ENCODE data around the gene FBXL14. TPM values are rescaled to one million over a fixed set of nuclear protein-coding genes. Genes with fewer than 3 reads are reported as not detected.
A peak's percentile ranks its signal among the peaks of the same experiment; 100 is the strongest.
"Not testable (repeated sequence)": the region's sequence is repeated elsewhere in the genome, so short reads cannot be mapped to it uniquely, and the experiment has no call there.

The FBXL14 gene
- polyA plus RNA-seq, 3 donors, result 11.0 to 17.2 (median 14.6) TPM

DNA sequence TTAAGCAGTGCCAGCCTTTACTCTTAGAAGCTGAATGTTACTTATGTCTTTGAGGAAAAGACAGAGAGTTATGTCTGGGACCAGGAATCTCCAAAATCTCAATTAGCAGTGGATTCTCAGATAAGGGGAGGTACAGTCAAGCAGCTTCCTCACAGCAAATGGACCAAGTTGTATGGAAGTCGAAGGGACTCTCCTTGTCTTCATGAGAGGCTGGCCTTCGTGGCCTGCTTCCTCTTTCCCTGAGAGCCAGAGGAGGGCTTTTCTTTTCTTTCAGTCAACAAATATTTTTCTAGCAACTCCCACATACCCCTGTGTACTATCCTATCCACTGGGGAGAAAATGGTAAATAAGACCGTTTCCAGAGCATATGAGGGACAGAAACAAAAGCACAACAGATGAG lies 28.0 kb upstream of the FBXL14 start:
- DNase-seq, result no peak

GRCh38 chr12:1620092-1620491 lies 25.7 kb upstream of the FBXL14 start:
- no peak for DNase-seq

DNA sequence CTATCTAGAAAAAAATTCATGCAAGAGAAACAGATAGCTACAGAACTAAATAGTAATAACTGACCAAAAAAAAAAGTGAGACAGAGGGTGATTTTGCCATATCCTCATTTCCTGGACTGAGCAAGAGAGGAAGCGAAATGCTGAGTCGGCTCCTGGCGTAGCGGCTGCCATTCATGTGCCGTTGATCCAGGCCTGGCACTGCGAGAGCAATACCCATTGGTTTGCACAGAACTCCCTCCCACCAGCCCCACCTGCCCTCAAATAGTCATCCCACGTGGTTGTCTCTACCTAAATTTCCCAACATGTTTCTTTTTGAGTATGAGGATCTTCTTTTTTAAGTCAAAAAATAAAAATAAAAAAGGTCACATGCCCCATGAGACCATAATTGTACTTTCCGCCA lies 25.2 kb upstream of the FBXL14 start:
- DNase-seq, result no peak

- DNase-seq, result no peak
Observed at GRCh38 chr12:1619159-1619558, 24.8 kb upstream of the FBXL14 start.

DNA sequence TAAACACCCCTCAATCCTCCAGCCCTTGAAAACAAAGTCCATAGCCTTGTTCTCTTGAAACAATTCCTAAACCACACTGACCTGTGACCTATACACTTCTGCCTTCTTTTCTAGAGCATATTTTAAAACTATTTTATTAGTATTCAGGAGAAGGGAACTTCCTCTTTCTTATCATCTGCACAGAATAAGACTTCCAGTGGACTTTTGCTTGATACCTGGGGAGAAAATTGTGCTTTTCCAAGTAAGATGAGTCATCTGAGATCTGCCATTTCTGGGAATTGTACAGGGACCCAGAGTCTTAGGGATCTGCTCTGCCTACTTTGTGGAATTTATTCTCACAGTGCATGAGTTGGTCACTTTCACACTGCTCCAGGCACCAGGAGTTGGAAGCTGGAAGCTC lies 24.1 kb upstream of the FBXL14 start:
- DNase-seq, result no peak

DNA sequence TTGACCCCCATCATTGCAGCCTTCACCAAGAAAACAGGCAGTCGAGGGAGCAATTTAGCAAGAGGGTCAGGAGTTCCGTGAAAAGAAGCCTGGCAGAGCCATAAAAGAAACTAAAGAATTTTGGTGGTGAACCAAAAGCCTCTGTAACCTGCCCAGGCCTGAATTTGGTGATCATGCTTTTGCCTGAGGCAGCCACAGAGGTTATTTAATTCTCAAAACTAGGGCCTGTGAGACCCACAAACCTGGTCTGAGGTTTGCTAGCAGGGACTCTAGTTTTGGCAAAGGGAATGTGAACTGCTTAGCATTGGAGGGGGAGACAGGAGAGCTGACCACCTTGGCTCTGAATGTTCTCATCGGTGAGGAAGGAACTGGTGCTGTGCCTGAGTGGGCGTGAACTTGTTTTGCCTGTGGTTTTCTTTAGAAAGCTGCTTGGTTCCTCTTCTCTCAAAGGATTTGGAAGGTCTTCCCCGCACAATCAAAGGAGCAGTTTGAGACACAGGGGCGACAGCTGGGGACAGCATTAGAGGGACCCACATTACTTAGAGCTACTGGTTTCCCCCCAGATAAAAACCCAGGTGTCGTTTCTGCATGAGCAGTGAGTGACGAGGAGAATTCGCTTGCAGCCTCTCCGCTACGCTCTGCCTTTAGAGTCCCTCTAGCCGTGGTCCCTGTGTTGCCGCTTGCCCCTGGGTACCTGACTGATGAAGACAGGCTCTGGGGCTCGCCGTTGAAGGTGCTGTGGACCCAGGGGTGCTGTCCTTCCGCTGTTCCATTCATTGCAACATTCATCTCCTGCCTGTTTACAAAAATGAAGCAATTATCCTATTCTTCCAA lies 22.1 kb upstream of the FBXL14 start:
- no peak for DNase-seq

- no peak for DNase-seq
Observed at GRCh38 chr12:1614360-1614759, 20.0 kb upstream of the FBXL14 start.

GRCh38 chr12:1613860-1614259 lies 19.5 kb upstream of the FBXL14 start:
- no peak for DNase-seq

- no peak for DNase-seq
Observed at GRCh38 chr12:1611803-1612572, 17.6 kb upstream of the FBXL14 start.

GRCh38 chr12:1610072-1610643 lies 15.8 kb upstream of the FBXL14 start:
- no peak for DNase-seq

DNA sequence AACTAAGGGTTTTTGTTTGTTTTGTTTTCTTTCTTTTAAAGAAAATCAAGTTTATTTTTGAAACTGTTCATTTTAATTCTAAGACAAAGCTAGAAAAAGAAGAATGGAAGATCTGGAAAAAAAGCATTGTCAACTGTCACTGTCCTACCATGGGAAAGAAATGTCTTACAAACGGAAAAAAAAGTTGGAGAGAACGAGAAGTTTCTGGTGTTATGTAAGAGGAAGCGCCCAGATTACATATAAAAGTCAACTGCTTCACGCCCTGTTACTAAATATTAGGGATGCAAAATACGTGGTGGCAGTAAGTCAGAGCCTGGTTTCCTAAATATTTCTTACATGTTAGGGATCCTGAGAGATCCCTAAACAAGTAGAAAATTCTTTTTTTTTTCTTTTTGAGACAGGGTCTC lies 14.3 kb upstream of the FBXL14 start:
- no peak for DNase-seq

- no peak for DNase-seq
Observed at GRCh38 chr12:1607940-1608712, 13.7 kb upstream of the FBXL14 start.

DNA sequence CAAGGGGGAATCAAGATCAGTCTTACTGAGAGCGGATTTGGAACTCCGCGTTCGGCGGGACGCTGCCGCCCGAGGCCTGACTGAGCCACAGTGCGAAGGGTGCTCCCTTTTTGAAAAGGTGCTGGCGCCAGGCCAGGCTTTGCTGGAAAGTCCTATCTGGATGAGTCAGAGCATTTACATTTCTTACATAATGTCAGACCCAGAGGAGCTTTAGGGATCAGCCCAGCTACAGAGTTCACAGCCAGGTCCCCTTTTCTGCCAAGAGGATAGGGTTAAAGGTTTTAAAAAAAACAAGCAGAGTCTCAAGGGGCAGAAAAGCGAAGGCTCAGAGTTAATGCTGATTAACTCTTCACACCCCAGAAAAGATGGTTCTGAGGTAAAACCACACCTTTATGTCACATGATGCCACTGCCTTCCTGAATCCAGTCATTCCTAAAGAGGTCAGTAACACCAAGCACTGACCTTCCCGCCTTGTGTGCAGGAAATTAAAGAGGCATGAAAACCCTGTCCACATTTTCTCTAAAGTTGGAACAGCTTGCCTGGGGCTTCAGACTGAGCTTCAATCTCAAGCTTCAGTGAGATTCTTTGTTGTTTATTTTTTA lies 11.7 kb upstream of the FBXL14 start:
- DNase-seq, result no peak

- peak; percentile 87 for DNase-seq
Observed at GRCh38 chr12:1605129-1606020, 11.0 kb upstream of the FBXL14 start.

- DNase-seq, result no peak
Observed at GRCh38 chr12:1604464-1604863, 10.1 kb upstream of the FBXL14 start.

GRCh38 chr12:1603269-1603993 lies 9.1 kb upstream of the FBXL14 start:
- DNase-seq, result no peak

GRCh38 chr12:1602706-1603105 lies 8.3 kb upstream of the FBXL14 start:
- not testable (repeated sequence) for DNase-seq

GRCh38 chr12:1598757-1599156 lies 4.4 kb upstream of the FBXL14 start:
- no peak for DNase-seq

GRCh38 chr12:1595690-1596347 lies 1.4 kb upstream of the FBXL14 start:
- no peak for DNase-seq
